Activated CD4-positive, CD25-positive, alpha-beta regulatory T cell treated with anti-CD3 and anti-CD28 coated beads, Interleukin-2, amount 50 U/mL, for 24 hours (primary cell): Measurements from ENCODE around the gene PLK2.

ENCODE experiments used
- ATAC-seq, 2 donors: fragments of 150-1000 bp; cut with Tn5 transposase; one replicate each; pipeline ENCODE4 v1.10.0; 2021; ENCODE audit warnings: mild to moderate bottlenecking in 1 of 2, moderate library complexity in 1 of 2

Gene PLK2

DNA sequence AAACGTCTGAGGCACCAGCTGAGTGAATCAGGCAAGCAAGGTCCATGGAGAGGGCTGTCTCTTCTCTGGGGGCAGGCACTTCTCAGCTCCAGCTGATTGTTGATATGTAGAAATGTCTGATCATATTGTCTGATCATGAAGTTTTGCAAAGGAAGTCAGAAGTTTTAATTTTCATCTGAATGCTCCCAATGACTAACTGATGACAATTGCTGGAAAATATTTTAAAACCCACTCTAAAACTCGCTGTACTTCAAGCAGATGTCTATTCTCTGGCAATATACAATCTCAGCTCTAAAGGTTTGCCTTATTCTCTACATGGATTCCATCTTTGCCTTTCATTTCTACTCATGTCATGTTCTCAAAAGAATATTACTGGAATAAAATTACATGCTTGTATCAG lies 12.7 kb downstream of the PLK2 start:
- no peak for ATAC-seq

DNA sequence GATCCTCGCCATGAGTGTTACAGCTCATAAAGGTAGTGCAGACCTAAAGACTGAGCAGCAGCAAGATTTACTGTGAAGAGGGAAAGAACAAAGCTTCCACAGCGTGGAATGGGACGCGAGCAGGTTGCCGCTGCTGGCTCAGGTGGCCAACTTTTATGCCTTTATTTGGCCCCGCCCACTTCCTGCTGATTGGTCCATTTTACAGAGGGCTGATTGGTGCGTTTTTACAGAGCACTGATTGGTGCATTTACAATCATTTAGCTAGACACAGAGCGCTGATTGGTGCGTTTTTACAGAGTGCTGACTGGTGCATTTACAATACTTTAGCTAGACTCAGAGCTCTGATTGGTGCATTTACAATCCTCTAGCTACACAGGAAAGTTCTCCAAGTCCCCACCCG lies 13.9 kb downstream of the PLK2 start:
- no peak for ATAC-seq

DNA sequence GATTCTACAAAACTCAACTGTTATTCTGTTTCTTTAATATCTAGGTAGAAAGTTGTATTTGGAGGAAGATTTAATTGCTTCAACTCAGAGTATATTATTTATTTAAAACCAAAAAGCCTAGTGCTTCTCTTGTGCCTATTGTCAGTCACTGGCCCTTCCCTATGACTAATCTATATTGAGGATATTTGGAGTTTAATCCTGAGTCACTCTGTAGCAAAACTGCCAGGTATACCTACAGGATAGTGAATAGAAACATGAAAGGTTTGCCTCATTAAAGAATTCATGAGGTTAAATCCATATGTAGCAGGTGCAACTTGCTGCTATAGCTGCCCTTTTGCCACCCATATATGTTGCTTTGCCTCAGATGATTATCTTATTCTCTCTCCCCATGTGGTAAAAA lies 15.1 kb downstream of the PLK2 start:
- ATAC-seq = no peak

DNA sequence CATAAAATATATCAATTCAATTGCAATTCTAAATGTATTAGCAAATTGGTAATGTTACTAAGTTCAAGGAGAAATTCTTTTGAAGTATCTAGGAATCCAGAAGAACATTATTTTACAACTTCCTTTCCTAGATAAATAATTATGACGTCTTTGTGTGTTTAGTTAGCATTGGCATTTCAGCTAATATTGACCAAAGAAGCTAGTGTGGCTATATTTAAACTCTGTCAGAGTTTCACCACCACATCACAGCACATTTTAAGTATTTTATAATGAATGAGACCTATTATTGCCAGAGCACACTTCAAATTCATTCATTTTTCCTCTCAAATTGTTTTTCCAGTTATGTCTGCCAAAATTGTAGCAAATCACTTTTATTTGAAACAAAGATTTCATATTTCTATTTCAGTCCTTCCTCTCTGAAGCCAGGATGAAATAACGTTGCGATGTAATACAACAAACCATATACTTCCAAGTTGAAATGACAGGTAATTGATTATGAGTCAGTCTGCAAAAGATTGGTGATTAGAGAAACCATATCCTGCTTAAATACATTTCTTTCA lies 18.9 kb downstream of the PLK2 start:
- no peak for ATAC-seq

DNA sequence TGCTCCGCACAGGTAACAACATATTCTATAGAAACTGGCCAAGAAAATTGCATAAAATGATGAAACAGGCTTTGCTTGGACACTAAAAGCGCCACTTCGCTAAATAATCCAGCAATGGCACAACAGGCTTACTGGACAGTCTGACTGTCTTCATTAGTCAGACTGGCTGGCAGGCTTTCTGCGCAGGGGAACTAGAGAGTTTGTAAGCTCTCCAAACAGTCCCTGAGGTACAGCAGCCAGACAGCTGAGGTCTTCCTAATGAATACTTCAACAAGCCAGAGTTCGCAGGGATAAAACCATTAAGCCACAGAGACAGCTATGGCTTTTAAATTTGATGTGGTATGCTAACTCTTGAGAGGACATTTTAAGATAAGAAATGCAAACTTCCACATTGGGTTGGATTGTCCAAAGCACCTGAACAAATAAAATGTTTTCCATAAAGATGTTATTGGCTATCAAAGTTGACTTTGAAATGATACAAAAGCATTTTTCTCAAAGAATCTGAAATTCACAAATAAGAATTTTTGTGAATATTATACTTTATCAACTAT lies 20.7 kb downstream of the PLK2 start:
- no peak for ATAC-seq

DNA sequence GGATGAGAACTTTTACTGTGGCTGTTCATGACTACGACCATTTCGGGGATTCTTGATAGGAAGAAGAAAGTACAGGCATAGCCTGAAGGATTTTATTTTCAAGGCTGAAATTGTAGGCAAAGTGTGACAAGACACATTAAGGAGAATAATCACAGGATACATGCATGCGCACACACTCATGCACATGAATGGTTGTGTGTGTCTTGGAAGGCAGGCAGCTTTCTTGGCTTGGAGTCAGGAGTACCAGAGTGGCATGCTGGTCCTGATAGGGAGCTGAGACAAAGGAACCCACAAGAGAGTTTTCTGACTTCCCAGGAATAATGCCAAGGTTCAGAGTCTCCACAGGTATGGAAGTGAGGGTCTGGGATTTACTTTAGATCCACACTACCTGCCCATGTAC lies 22.2 kb downstream of the PLK2 start:
- no peak for ATAC-seq

DNA sequence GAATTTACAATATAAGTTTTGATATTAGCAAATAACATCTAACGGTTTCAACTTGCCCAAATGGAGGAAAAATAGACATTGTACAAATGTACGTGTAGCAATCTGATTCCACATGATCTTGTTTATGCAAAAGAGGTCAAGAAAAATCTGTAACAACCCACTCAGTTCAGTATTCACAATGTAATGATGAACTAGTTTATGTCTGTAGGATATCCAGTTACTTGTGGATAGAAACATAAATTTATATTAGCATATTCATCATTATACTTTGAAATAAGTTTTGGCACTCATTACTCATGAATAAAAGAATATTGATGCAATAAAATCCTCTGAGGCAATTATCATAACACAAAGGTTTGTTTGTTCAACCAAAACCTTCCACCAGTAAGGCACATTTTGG lies 28.1 kb downstream of the PLK2 start:
- ATAC-seq = no peak

DNA sequence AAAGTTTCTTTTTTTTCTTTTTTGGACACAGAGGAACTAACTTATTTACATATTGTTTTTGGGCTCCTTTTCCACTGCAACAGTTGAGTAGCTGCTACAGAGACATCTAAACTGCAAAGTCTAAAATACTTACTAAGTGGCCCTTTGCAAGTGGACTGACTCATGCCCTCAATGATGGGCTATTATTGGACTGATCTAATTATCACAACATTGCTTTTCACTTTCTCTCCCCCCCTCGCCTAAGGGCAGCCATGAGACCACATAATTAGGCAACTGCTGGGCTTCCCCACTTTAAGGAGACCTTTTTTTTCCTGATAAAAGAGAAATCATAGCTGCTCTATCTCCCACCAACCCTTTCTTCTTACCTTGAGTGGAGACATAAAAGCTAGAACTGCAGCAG lies 47.0 kb downstream of the PLK2 start:
- ATAC-seq = no peak

DNA sequence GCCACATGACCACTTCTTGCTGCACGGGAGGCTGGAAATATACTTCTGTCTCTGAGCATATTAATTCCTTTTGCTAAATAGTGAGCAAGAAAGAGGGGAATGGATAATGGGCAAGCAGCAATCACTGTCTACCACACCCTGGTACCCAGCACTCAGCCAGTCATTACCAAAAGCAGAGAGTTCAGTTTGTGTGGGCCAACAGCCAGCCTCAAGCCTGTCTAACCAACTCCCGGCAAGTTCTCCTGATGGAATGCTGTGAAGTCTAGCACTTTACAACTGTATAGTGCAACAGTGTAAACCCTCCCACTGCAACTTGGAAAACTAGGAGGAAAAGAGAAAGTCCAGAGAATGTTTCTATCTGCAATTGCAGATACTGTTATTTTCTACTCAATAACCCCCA lies 47.8 kb downstream of the PLK2 start:
- no peak for ATAC-seq

DNA sequence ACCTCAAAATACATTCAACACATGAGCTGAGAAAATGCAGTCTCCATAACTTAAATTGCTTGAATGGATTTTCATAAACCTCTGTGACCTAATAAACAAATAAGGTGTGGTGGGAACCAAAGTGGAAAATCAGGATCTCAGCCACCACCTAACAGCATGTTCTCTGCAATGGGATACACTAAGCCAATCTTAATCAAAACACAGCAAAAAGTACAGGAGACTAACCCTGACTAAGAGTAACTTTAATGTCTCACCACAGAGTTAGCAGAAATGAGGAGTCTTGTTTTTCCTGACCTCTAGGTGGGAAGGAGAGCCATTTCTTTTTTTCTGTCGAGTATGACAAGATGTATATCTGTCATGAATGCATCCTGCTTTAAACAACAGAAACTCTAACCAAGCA lies 48.5 kb downstream of the PLK2 start:
- ATAC-seq = no peak

DNA sequence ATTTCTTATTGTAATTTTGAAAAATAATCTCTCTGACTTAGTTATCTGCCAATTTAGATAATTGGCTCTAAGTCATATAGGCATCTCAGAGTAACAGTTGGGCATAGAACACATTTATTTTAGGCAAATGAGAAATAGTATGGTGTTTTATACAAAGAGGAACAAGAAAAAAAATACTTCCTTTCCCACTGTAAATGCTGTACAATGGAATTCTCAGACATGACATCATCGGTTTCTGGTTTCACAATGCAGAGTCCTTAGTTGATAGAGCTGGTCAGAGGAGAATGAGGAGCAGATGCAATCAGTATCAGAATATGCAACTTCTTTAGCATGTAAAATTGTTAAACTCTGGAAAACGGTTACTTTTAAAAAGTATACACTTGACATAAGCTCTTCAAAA lies 49.4 kb downstream of the PLK2 start:
- no peak for ATAC-seq

DNA sequence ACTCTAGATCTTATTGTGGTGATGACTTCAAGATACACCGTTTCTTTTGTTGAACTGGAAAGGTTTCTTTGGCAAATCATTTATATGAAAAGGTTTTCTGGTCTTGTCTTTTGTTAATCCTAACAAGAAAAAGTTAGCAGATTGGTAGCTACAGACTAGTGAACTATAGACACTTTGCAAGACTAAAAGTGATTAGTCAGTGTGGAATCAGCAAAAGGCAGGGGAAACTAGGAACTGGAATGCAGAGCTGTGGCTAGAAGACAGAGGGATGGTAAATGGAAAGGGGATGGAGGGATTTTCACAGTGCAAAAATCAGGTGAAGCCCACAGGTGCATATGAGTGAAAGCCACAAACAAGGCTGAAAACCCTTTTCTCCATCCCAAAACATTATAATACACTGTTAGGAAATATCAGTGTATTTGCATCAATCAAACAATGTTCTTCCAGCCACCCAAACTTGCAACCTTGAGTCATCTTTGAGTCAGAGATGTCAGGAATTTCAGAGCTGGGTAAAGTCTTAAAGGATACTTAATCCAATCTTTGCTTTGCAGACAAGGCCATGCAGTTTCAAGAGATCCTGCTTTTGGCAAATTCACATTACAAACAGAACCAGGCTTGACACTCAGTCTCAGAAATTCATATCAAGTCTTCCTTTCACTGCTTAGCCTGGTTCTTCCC lies 52.7 kb downstream of the PLK2 start:
- no peak for ATAC-seq

DNA sequence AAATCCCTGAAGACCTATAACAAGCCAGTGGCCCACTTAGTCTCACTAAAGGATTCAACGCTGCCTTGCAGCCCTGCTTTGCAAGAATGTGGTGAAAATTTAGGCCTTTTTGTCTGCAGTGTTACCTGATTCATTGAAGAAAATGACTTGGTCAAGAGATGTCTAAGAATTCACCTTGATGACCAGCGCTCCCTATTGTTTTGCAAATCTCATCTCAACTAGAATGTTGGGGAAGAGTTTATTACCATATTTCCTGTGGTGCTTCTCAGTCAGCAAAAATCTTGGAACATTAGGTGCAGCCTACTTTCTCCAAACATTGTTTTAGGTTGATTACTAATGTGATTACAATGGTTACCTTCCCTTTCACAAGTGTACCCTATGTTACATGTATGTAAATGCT lies 53.5 kb downstream of the PLK2 start:
- ATAC-seq = no peak

DNA sequence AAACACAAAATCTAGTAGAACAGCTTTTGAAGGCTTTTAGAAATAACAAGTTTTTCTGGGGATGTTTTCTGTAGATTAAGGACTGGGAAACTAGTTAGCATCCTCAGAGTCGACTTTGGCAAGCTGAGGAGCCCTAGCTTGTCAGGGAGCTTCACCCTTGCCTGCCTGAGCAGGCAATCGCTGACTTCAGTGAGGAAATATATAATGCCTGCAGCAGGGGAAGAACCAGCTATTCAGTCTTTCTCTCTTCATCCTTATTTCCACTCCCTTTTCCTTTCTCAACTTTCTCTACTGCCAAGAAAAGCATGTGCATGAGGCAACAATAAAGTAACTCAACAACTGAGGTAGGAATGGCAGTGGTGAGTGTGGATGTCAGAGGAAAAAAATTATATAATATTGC lies 54.7 kb downstream of the PLK2 start:
- no peak for ATAC-seq

DNA sequence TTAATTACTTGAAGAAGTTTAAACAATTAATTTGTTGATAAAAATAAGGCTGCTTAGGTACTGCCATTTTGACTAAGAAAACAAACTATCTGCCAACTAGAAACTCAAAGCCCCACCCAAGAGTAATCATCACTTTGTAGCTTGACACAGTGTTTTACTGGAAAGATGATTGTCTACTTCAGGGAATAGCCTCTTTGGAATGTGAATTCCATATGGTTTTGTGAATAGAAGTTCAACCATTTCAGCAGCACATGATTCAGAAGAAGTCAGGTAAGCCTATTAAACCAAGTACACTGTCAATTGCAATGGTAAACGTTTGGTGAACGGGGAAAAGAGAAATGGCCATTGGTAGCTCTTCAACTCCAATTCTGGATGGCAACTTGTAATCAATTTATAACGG lies 55.2 kb downstream of the PLK2 start:
- ATAC-seq = no peak
